IMR-90 (cell line): Measurements from ENCODE around the gene ACAP2. TPM values are rescaled to one million over a fixed set of nuclear protein-coding genes. Genes with fewer than 3 reads are reported as not detected.

ENCODE experiments used
- ATAC-seq: fragments of 200-7000 bp; cut with Tn5 transposase; 2 replicates; pipeline ENCODE4 v1.9.1; 2020; ENCODE audit warnings: low read depth, mild to moderate bottlenecking, moderate library complexity
- BruUV-seq: library from RNA; stranded (reverse); fragments of 400-500 nt; replicated peaks from 2 replicates; lab custom pipeline; 2021; lab: Mats Ljungman, UMichigan
- CTCF ChIA-PET: fragments of 300-600 bp; formaldehyde crosslinking; extraction: SDS; loops from one replicate; lab custom pipeline; 2021; ENCODE audit warnings: antibody characterized with exemption; lab: Yijun Ruan, JAX
- POLR2A ChIA-PET: fragments of 300-600 bp; sonication (Branson Sonifier 250); formaldehyde crosslinking; loops from one replicate; lab custom pipeline; 2022; ENCODE audit warnings: antibody characterized with exemption; ENCODE audit not compliant: unreplicated experiment; lab: Charles Lee
- DNase-seq: peaks from one replicate; pipeline ENCODE4 v3.0.0; 2013
- H2AFZ ChIP-seq: replicated peaks from 2 replicates; pipeline ENCODE3; 2013; ENCODE audit warnings: low read length, mild to moderate bottlenecking; ENCODE audit not compliant: poor library complexity
- H2AK5ac ChIP-seq: 2 replicates; pipeline ENCODE4 v1.6.1; 2013; ENCODE audit warnings: low read depth, low read length, inconsistent platforms
- H2AK9ac ChIP-seq: replicated peaks from 2 replicates; pipeline ENCODE3; 2013; ENCODE audit warnings: mild to moderate bottlenecking, low read depth, low read length, moderate library complexity; ENCODE audit not compliant: poor library complexity
- H2BK120ac ChIP-seq: 2 replicates; pipeline ENCODE4 v1.6.1; 2013; ENCODE audit warnings: low read depth, low read length, inconsistent platforms
- H2BK15ac ChIP-seq: 3 replicates; pipeline ENCODE4 v1.6.1; 2013; ENCODE audit warnings: low read depth, low read length, inconsistent platforms
- H2BK20ac ChIP-seq: 2 replicates; pipeline ENCODE4 v1.6.1; 2013; ENCODE audit warnings: low read depth, mild to moderate bottlenecking, inconsistent platforms, low read length, moderate library complexity
- H2BK5ac ChIP-seq: 2 replicates; pipeline ENCODE4 v1.6.1; 2013; ENCODE audit warnings: mild to moderate bottlenecking, low read depth, low read length, inconsistent platforms; ENCODE audit not compliant: poor library complexity, severe bottlenecking
- H3K14ac ChIP-seq: replicated peaks from 2 replicates; pipeline ENCODE4 v1.6.1; 2013; ENCODE audit warnings: low read depth, low read length, inconsistent platforms
- H3K18ac ChIP-seq: 2 replicates; pipeline ENCODE4 v1.6.1; 2013; ENCODE audit warnings: low read depth, low read length, control low read depth
- H3K23ac ChIP-seq: 2 replicates; pipeline ENCODE4 v1.6.1; 2013; ENCODE audit warnings: low read depth, low read length, inconsistent platforms
- H3K27ac ChIP-seq: 2 replicates; pipeline ENCODE4 v1.5.1; 2013; ENCODE audit warnings: mild to moderate bottlenecking, control low read depth, low read length; ENCODE audit not compliant: insufficient read depth
- H3K27me3 ChIP-seq: 2 replicates; pipeline ENCODE4 v1.6.1; 2013; ENCODE audit warnings: low read length; ENCODE audit not compliant: control insufficient read depth, insufficient read depth
- H3K36me3 ChIP-seq: 2 replicates; pipeline ENCODE4 v1.6.1; 2013; ENCODE audit warnings: low read length, mixed read lengths; ENCODE audit not compliant: control insufficient read depth, insufficient read depth
- H3K4ac ChIP-seq: 2 replicates; pipeline ENCODE4 v1.6.1; 2013; ENCODE audit warnings: low read depth, low read length, inconsistent platforms
- H3K4me1 ChIP-seq: 2 replicates; pipeline ENCODE4 v1.6.1; 2013; ENCODE audit warnings: low read length, mixed read lengths; ENCODE audit not compliant: control insufficient read depth, insufficient read depth
- H3K4me2 ChIP-seq: 2 replicates; pipeline ENCODE4 v1.6.1; 2013; ENCODE audit warnings: low read depth, mild to moderate bottlenecking, control low read depth, low read length, moderate library complexity
- H3K4me3 ChIP-seq: 2 replicates; pipeline ENCODE4 v1.5.1; 2013; ENCODE audit warnings: low read depth, mild to moderate bottlenecking, control low read depth, low read length, moderate library complexity; ENCODE audit not compliant: insufficient read depth
- H3K56ac ChIP-seq: 2 replicates; pipeline ENCODE4 v1.6.1; 2013; ENCODE audit warnings: low read length, inconsistent platforms; ENCODE audit not compliant: insufficient read depth; ENCODE audit errors: extremely low read depth
- H3K79me1 ChIP-seq, 2 experiments: 2 replicates each; pipeline ENCODE4 v1.6.1; 2013; ENCODE audit warnings: low read length in 2 of 2, inconsistent platforms in 1 of 2, low read depth in 1 of 2
- H3K9ac ChIP-seq: 2 replicates; pipeline ENCODE4 v1.6.1; 2013; ENCODE audit warnings: low read depth, low read length, control low read depth
- H3K9me1 ChIP-seq: 2 replicates; pipeline ENCODE4 v1.6.1; 2013; ENCODE audit warnings: low read length, inconsistent platforms; ENCODE audit not compliant: insufficient read depth
- H3K9me3 ChIP-seq: 2 replicates; pipeline ENCODE4 v1.6.1; 2013; ENCODE audit warnings: low read length; ENCODE audit not compliant: control insufficient read depth, insufficient read depth
- H4K20me1 ChIP-seq: 2 replicates; pipeline ENCODE4 v1.6.1; 2013; ENCODE audit warnings: low read length, inconsistent platforms; ENCODE audit not compliant: insufficient read depth
- H4K5ac ChIP-seq: 2 replicates; pipeline ENCODE4 v1.6.1; 2013; ENCODE audit warnings: mild to moderate bottlenecking, low read depth, low read length, control low read depth
- H4K8ac ChIP-seq, 2 experiments: 2 replicates each; pipeline ENCODE4 v1.6.1; 2013; ENCODE audit warnings: low read depth in 2 of 2, low read length in 2 of 2, control low read depth in 1 of 2, inconsistent platforms in 1 of 2
- H4K91ac ChIP-seq: 2 replicates; pipeline ENCODE4 v1.6.1; 2013; ENCODE audit warnings: low read depth, low read length, inconsistent platforms; ENCODE audit not compliant: insufficient read depth
- CEBPB ChIP-seq: IDR thresholded peaks from 2 replicates; pipeline ENCODE4 v1.6.1; 2012; ENCODE audit warnings: low read depth, low read length, improper control_type of control experiment
- RAD21 ChIP-seq: IDR thresholded peaks from 2 replicates; pipeline ENCODE4 v1.6.1; 2012; ENCODE audit warnings: low read length, improper control_type of control experiment
- USF2 ChIP-seq: fragments of 150-350 bp; IDR thresholded peaks from 2 replicates; pipeline ENCODE4 v1.6.1; 2017; ENCODE audit warnings: mild to moderate bottlenecking, antibody characterized with exemption, low read length, low read depth
- whole genome bisulfite sequencing, 2 experiments: methylation state at CpG; one replicate each; pipeline versions ENCODE4 v1.1.5 to v1.1.7; 2013; ENCODE audit warnings: missing lambda C conversion rate in 2 of 2; ENCODE audit not compliant: insufficient read length in 1 of 2; ENCODE audit errors: extremely low coverage in 2 of 2; 5-methylcytosine and 5-hydroxymethylcytosine counted together
- dilution Hi-C: fragments of 300-500 bp; cut with HindIII; formaldehyde crosslinking; loops from one replicate; pipeline ENCODE4 v1.14.3; 2018; ENCODE audit warnings: low sequenced_read_pairs; ENCODE audit not compliant: unreplicated experiment
- in situ Hi-C: fragments of 300-500 bp; cut with MboI; formaldehyde crosslinking; loops from 3 replicates; pipeline ENCODE4 v1.14.3; 2019; ENCODE audit warnings: low sequenced_read_pairs, inconsistent platforms, mixed read lengths
- intact Hi-C: fragments of 100-400 bp; cut with micrococcal nuclease; formaldehyde crosslinking; loops from 2 replicates; pipeline ENCODE4 v1.10.0; 2022
- polyA plus RNA-seq, 3 experiments: library from polyadenylated mRNA; depleted of rRNA; stranded (reverse); fragments of >200 nt; gene quantifications; 2 replicates each; pipeline ENCODE4 v1.2.3, GENCODE V29; 2012; ENCODE audit warnings: low replicate concordance in 1 of 3
- total RNA-seq: library from RNA; depleted of rRNA; stranded (reverse); fragments of >200 nt; gene quantifications from 2 replicates; pipeline ENCODE4 v1.2.3, GENCODE V29; 2012

Gene ACAP2
- total and polyA plus RNA-seq, 2 of the 4 experiments (the other 2 are of a cell fraction), result 11.9 to 35.1 TPM

DNA sequence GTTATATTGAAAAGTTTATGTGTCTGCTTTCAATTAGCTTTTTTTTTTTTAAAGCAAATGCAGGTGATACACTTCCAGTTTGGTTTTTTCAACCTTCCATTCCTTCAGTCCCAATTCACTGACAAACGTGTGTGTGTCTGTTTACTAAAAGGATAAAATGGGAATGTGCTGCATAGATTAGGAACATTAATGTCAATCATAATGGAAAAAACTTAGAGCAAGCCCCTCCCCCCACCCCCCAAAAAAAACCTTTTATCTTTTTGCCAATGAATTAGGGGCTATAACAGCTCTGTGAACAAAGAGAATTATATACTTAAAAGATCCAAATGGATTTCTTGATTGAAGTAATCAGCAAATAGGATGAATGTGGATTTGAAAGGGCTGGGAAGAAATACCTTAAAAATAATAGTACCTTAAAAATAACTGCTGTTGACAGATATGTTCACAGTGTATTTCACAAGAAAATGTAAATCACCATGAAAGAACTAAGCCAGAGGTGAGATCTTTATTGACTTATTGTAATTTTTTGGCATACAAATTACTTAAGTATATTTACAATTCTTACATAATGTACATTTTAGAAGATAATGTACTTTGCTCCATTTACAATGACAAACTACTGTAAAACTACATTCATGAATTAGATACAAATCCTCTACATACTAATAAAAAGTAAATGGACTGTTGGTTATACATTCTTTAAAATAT lies 168.4 kb downstream of the ACAP2 start:
- H4K8ac ChIP-seq, result no peak overlapping the region
- no peaks in the 10 kb centered on the region for H3K27me3 ChIP-seq
- H3K27ac ChIP-seq, result no peak overlapping the region
- intact Hi-C loops, result no loop called here
- POLR2A ChIA-PET, result no interaction called here
- DNase-seq, result no peak
- H2BK20ac ChIP-seq, result no peak overlapping the region
- H3K9ac ChIP-seq, result no peak overlapping the region
- no TSS peak for BruUV-seq
- H3K23ac ChIP-seq, result no peak overlapping the region
- dilution Hi-C loops, result no loop called here
- CTCF ChIA-PET, result interaction anchor here (0.6 to 0.7 kb wide), 2 partner anchors 142 to 616 kb away, joined by 3 to 9 read pairs; no protein-coding TSS in a partner anchor
- H3K4me1 ChIP-seq, result peaks cover 3% of the 10 kb centered on the region
- no peak overlapping the region for H3K4ac ChIP-seq
- no peak overlapping the region for H4K91ac ChIP-seq
- no peak overlapping the region for H3K14ac ChIP-seq
- TF ChIP-seq CEBPB, result no peak
- no peak for TF ChIP-seq RAD21
- TF ChIP-seq USF2, result no peak
- in situ Hi-C loops, result loop anchor here (5.0 kb wide), 1 partner anchor 248 kb away; no protein-coding TSS in a partner anchor
- H2BK120ac ChIP-seq, result no peak overlapping the region
- peaks cover 7% of the 10 kb centered on the region; the same call in 1 of the 2 replicates for H3K9me1 ChIP-seq
- no peak for ATAC-seq
- no peak overlapping the region for H3K4me3 ChIP-seq
- no peak overlapping the region for H4K5ac ChIP-seq
- WGBS, 2 experiments, result no CpG with 5 or more reads among the region's 1 CpG
- no peak overlapping the region for H2BK5ac ChIP-seq
- H3K18ac ChIP-seq, result no peak overlapping the region
- H3K9me3 ChIP-seq, result no peaks in the 10 kb centered on the region
- H2AFZ ChIP-seq, result no peak overlapping the region
- H2AK5ac ChIP-seq, result no peak overlapping the region
- no peak overlapping the region for H2BK15ac ChIP-seq
- H3K56ac ChIP-seq, result no peak overlapping the region
- peaks cover 4% of the 10 kb centered on the region for H3K36me3 ChIP-seq
- no peak overlapping the region for H2AK9ac ChIP-seq
- peaks cover 6 to 9% of the 10 kb centered on the region in 2 experiments; a peak in 3 of 4 replicates for H3K79me1 ChIP-seq
- H3K4me2 ChIP-seq, result no peak overlapping the region
- H4K20me1 ChIP-seq, result peaks cover 8% of the 10 kb centered on the region
